ENCODE measurements around the gene PPFIBP1. TPM values are rescaled to one million over a fixed set of nuclear protein-coding genes. Genes with fewer than 3 reads are reported as not detected.
"Not testable (repeated sequence)": the region's sequence is repeated elsewhere in the genome, so short reads cannot be mapped to it uniquely, and the experiment has no call there.

The PPFIBP1 gene
- total and polyA plus RNA-seq, 9 of the 15 experiments (the other 6 are each of a cell fraction or from before 2014, with no cell fraction given) = 0.46 to 3.5 (median 1.8) TPM

GRCh38 chr12:27595231-27595642 lies 71.2 kb downstream of the PPFIBP1 start:
- Histone ChIP-seq H3K36me3 (ENCODE audit: control insufficient read depth, insufficient read depth, low read length) (no peaks in the 10 kb centered on the region), H2AFZ (ENCODE audit: low read depth, low read length) (no peak overlapping the region), H3K27me3 (ENCODE audit: control insufficient read depth in 2 of 2, insufficient read depth in 2 of 2, low read length in 2 of 2) (no peaks in the 10 kb centered on the region; a peak in 1 of 5 replicates), H4K20me1 (replicated peaks; ENCODE audit: control insufficient read depth, insufficient read depth, low read length) (no peaks in the 10 kb centered on the region), H3K79me2 (ENCODE audit: control insufficient read depth, insufficient read depth, low read length) (no peaks in the 10 kb centered on the region), H3K27ac (ENCODE audit: extremely low read depth, low read depth, low read length) (no peak overlapping the region), H3K9me1 (ENCODE audit: control insufficient read depth, insufficient read depth, low read length) (no peaks in the 10 kb centered on the region), H3K4me3 (no peak overlapping the region), H3K9me3 (replicated peaks; ENCODE audit: control insufficient read depth, insufficient read depth, low read depth, low read length) (no peaks in the 10 kb centered on the region), H3K4me1 (replicated peaks in 1 of 2; ENCODE audit: control insufficient read depth in 2 of 2, insufficient read depth in 2 of 2, low read length in 2 of 2) (no peaks in the 10 kb centered on the region), H3K9ac (ENCODE audit: insufficient read depth in 1 of 2, low read depth in 2 of 2, low read length in 2 of 2) (no peak overlapping the region), H3K4me2 (ENCODE audit: insufficient read depth, low read length) (no peak overlapping the region)
- in situ Hi-C loops (cut with MboI) (no loop called here), intact Hi-C loops (cut with micrococcal nuclease) (no loop called here)
- TF ChIP-seq RFX1 (IDR thresholded peaks at IDR 0.05) (peak; percentile 89), ZNF717 (CRISPR knock-in tag; IDR thresholded peaks at IDR 0.05) (no peak)
- no peak for FAIRE-seq
- 41% methylated on average over 16 of the region's 16 CpGs for WGBS (ENCODE audit: insufficient coverage, low coverage, missing lambda C conversion rate)
- DNase-seq (ENCODE audit: extremely low read depth in 1 of 4, low spot score in 3 of 4) = no peak
- ATAC-seq = no peak
- BruUV-seq (replicated peaks) = no TSS peak
- POLR2A ChIA-PET = no interaction called here
- CTCF ChIA-PET (ENCODE audit: low intra/inter-chr PET ratio) = no interaction called here

GRCh38 chr12:27598866-27599265 lies 74.9 kb downstream of the PPFIBP1 start:
- DNase-seq (ENCODE audit: extremely low read depth in 1 of 4, low spot score in 3 of 4); H3K36me3 ChIP-seq (ENCODE audit: control insufficient read depth, insufficient read depth, low read length); H4K20me1 ChIP-seq (replicated peaks; ENCODE audit: control insufficient read depth, insufficient read depth, low read length); H3K9ac ChIP-seq (ENCODE audit: insufficient read depth in 1 of 2, low read depth in 2 of 2, low read length in 2 of 2); POLR2A ChIA-PET; in situ Hi-C loops (cut with MboI); H3K27me3 ChIP-seq (ENCODE audit: control insufficient read depth in 2 of 2, insufficient read depth in 2 of 2, low read length in 2 of 2); H3K4me1 ChIP-seq (replicated peaks in 1 of 2; ENCODE audit: control insufficient read depth in 2 of 2, insufficient read depth in 2 of 2, low read length in 2 of 2); H3K79me2 ChIP-seq (ENCODE audit: control insufficient read depth, insufficient read depth, low read length); CTCF ChIA-PET (ENCODE audit: low intra/inter-chr PET ratio); ATAC-seq; H2AFZ ChIP-seq (ENCODE audit: low read depth, low read length); H3K4me3 ChIP-seq; H3K27ac ChIP-seq (ENCODE audit: extremely low read depth, low read depth, low read length); intact Hi-C loops (cut with micrococcal nuclease); H3K9me1 ChIP-seq (ENCODE audit: control insufficient read depth, insufficient read depth, low read length); BruUV-seq (replicated peaks); H3K4me2 ChIP-seq (ENCODE audit: insufficient read depth, low read length); H3K9me3 ChIP-seq (replicated peaks; ENCODE audit: control insufficient read depth, insufficient read depth, low read depth, low read length): not testable (repeated sequence)
- FAIRE-seq = peak; percentile 68
- WGBS (ENCODE audit: insufficient coverage, low coverage, missing lambda C conversion rate) = 0% methylated on average over 1 of the region's 1 CpG

- H3K4me1 ChIP-seq (replicated peaks in 1 of 2; ENCODE audit: control insufficient read depth in 2 of 2, insufficient read depth in 2 of 2, low read length in 2 of 2); H3K27me3 ChIP-seq (ENCODE audit: control insufficient read depth in 2 of 2, insufficient read depth in 2 of 2, low read length in 2 of 2); intact Hi-C loops (cut with micrococcal nuclease); H3K9me3 ChIP-seq (replicated peaks; ENCODE audit: control insufficient read depth, insufficient read depth, low read depth, low read length); in situ Hi-C loops (cut with MboI); H4K20me1 ChIP-seq (replicated peaks; ENCODE audit: control insufficient read depth, insufficient read depth, low read length); FAIRE-seq; H3K9me1 ChIP-seq (ENCODE audit: control insufficient read depth, insufficient read depth, low read length); H3K27ac ChIP-seq (ENCODE audit: extremely low read depth, low read depth, low read length); H3K36me3 ChIP-seq (ENCODE audit: control insufficient read depth, insufficient read depth, low read length); ATAC-seq; H3K79me2 ChIP-seq (ENCODE audit: control insufficient read depth, insufficient read depth, low read length); POLR2A ChIA-PET; H3K4me2 ChIP-seq (ENCODE audit: insufficient read depth, low read length); CTCF ChIA-PET (ENCODE audit: low intra/inter-chr PET ratio); BruUV-seq (replicated peaks); DNase-seq (ENCODE audit: extremely low read depth in 1 of 4, low spot score in 3 of 4); H3K9ac ChIP-seq (ENCODE audit: insufficient read depth in 1 of 2, low read depth in 2 of 2, low read length in 2 of 2); H3K4me3 ChIP-seq; H2AFZ ChIP-seq (ENCODE audit: low read depth, low read length): not testable (repeated sequence)
- 0% methylated on average over 5 of the region's 5 CpGs for WGBS (ENCODE audit: insufficient coverage, low coverage, missing lambda C conversion rate)
These were observed 77.2 kb downstream of the PPFIBP1 start for GRCh38 chr12:27601056-27601828.

Measured in K562 (cell line).